ENCODE results near the gene KRT33A. TPM values are rescaled to one million over a fixed set of nuclear protein-coding genes. Genes with fewer than 3 reads are reported as not detected.

Gene KRT33A
- total RNA-seq, 1 experiment from 2014 or later: not detected

DNA sequence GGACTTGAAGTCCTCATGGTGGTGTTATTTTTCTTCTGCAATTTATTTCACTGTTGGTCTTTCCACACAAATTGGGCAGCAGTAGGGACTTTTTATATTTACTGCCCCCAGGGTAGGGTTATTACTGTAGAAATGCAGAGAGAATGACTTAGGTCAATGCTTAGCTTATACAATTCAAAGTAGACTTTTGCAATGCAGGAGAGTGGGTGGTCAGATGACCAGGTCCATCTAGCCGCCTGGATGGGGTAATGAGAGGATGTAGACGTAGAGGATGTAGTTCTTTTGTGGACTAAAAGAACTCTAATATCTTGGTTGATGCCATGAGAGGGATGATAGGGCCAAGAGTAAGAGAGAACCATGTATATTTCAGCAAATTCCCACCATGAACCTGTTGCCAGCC lies 32.4 kb downstream of the KRT33A start:
- H3K27ac ChIP-seq: no peak overlapping the region
- no peak overlapping the region for H3K4me3 ChIP-seq
- H3K27me3 ChIP-seq (replicated peaks): no peaks in the 10 kb centered on the region
- H3K9me3 ChIP-seq (replicated peaks): 0 out of 2 replicates have a peak, but pooled peaks cover 2% of the 10 kb centered on the region
- no peaks in the 10 kb centered on the region for H3K36me3 ChIP-seq
- no peak for DNase-seq (ENCODE audit: low read depth in 1 of 2, low spot score in 2 of 2)
- no peaks in the 10 kb centered on the region for H3K4me1 ChIP-seq (replicated peaks)

DNA sequence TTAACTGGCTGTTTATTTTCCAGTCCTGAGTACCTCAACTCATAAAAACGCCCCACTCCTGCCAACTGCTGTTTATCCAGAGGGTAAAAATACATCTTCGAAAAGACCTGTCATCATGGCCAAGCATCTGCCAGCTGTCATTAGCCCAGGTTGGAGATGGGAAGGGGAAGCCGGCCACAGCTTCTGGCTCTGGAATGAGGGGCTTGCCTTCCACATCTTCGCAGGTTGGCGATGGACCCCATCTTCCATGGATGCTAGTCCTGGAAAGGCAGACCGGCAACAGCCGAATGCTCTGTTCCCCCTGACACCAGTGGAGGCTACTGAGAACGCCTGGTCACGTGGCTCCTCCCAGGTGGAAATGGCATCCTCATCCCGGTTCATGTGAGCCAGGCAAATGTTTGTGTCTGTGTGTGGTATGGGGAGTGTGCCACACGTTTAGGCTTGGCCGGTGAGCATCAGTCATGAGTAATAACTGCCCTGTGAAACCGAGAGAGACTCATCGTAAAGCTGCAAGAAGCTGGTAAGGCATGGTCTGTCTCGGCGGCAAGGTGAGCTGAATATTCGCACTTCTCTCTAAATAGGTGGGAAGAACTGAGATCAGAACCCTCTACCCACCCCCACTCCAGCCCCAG lies 34.7 kb downstream of the KRT33A start:
- H3K27me3 ChIP-seq (replicated peaks): no peaks in the 10 kb centered on the region
- no peak overlapping the region for H3K4me3 ChIP-seq
- no peaks in the 10 kb centered on the region for H3K36me3 ChIP-seq
- no peak for DNase-seq (ENCODE audit: low read depth in 1 of 2, low spot score in 2 of 2)
- H3K27ac ChIP-seq: no peak overlapping the region
- 0 out of 2 replicates have a peak, but pooled peaks cover 2% of the 10 kb centered on the region for H3K9me3 ChIP-seq (replicated peaks)
- no peaks in the 10 kb centered on the region for H3K4me1 ChIP-seq (replicated peaks)

DNA sequence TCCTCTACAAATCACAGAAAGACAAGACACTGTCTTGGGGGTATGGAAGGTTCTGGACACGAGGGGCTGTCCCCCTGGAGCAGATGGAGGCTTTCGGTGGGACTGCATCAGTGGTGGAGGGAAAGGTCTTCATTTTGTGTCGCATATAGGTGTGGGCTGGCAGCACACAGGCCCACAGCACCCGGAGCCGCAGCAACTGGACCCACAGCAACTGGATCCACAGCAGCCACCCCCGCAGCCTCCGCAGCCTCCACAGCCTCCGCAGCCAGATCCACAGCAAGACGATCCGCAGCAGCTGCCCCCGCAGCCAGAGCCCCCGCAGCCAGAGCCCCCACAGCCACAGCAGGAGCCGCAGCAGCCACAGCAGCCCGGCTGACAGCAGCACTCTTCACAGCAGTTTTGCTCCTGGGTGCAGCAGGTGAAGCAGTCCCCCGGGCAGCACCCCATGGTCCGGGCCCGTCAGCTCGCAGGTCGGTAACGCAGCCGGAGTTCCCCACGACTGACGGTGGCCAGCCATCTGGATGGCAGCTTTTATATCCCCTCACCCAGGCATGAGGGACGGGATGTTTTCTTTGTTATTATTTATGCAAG lies 35.3 kb downstream of the KRT33A start, which contains the start of gene KRTAP17-1:
Gene KRTAP17-1 (minus strand): TSS at position 507 of the 591 bp plus-strand sequence. CDS start 60 bp downstream, at position 447.
- Histone ChIP-seq H3K4me1 (replicated peaks) (no peaks in the 10 kb centered on the region), H3K4me3 (no peak within 1 kb of the TSS), H3K36me3 (no peaks in the 10 kb centered on the region), H3K27ac (no peak within 1 kb of the TSS), H3K27me3 (replicated peaks) (no peaks in the 10 kb centered on the region), H3K9me3 (replicated peaks) (0 out of 2 replicates have a peak, but pooled peaks cover 2% of the 10 kb centered on the region)
- DNase-seq (ENCODE audit: low read depth in 1 of 2, low spot score in 2 of 2): no peak

DNA sequence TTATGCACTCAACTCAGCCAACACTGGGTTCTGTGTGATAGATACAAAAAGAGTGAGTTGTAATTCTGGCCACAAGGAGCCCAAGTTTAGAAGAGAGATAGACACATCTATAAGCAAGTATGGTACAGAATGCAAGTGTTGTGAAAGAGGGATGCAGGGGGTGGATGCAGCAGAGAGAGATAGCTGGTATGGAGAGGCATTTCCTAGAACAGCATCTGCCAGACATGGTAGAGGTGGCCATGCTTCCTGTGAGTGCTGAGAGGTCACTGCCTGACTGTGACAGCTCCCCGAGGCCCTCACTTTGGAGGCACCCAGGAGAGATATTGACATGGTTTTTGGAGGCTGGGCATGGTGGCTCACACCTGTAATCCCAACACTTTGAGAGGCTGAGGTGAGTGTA lies 39.5 kb downstream of the KRT33A start:
- no peak overlapping the region for H3K27ac ChIP-seq
- no peaks in the 10 kb centered on the region for H3K9me3 ChIP-seq (replicated peaks)
- no peaks in the 10 kb centered on the region for H3K27me3 ChIP-seq (replicated peaks)
- DNase-seq (ENCODE audit: low read depth in 1 of 2, low spot score in 2 of 2): no peak
- H3K4me1 ChIP-seq (replicated peaks): peaks cover 9% of the 10 kb centered on the region; the same call in 1 of the 2 replicates
- no peaks in the 10 kb centered on the region for H3K36me3 ChIP-seq
- H3K4me3 ChIP-seq: no peak overlapping the region

DNA sequence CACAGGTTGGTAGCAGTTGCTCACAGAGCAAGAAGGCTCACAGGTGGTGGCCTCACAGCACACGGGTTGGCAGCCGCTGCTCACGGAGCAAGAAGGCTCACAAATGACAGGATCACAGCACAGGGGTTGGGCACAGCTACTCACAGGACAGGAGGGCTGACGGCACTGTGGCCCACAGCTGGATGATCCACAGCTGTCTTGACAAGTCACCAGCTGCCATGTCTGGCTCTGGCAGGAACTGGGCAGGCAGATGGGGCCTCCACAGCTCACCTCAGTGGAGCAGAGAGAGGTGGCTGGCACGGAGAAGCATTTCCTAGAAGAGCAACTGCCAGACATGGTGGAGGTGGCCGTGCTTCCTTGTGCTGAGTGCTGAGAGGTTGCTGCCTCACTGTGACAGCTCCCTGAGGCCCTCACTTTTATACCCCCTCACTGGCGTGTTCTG lies 41.7 kb downstream of the KRT33A start, which contains the start of gene KRTAP16-1:
Gene KRTAP16-1 (minus strand): TSS at position 392 of the 442 bp plus-strand sequence. CDS start 56 bp downstream, at position 336.
- Histone ChIP-seq H3K4me1 (replicated peaks) (peaks cover 9% of the 10 kb centered on the region; the same call in 1 of the 2 replicates), H3K9me3 (replicated peaks) (no peaks in the 10 kb centered on the region), H3K36me3 (no peaks in the 10 kb centered on the region), H3K4me3 (no peak within 1 kb of the TSS), H3K27me3 (replicated peaks) (no peaks in the 10 kb centered on the region), H3K27ac (no peak within 1 kb of the TSS)
- DNase-seq (ENCODE audit: low read depth in 1 of 2, low spot score in 2 of 2): no peak

DNA sequence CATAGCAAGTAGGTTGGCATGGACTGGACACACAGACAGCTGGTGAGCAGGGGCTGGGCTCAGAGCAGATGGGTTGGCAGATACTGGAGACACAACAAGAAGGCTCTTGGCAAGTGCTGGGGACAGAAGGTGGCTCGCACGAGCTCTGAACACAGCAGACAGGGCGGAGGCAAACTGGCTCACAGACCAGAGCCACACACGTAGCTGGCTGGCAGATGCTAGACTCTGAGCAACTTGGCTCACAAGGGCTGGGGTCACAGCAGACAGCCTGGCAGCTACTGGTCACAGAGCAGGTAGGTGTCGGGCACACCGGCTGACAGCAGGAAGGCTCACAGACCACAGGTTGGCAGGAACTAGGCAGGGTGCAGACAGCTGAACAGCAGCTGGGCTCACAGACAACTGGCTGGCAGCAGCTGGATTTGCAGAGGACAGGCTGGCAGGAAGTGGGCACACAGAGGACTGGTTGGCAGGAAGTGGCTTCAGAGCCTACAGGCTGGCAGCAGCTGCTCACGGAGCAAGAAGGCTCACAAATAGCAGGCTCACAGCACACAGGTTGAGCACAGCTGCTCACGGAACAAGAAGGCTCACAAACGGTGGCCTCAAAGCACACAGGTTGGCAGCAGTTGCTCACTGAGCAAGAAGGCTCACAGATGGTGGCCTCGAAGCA lies 42.2 kb downstream of the KRT33A start:
- Histone ChIP-seq H3K4me3 (no peak overlapping the region), H3K27ac (no peak overlapping the region)
- no peak for DNase-seq (ENCODE audit: low read depth in 1 of 2, low spot score in 2 of 2)

DNA sequence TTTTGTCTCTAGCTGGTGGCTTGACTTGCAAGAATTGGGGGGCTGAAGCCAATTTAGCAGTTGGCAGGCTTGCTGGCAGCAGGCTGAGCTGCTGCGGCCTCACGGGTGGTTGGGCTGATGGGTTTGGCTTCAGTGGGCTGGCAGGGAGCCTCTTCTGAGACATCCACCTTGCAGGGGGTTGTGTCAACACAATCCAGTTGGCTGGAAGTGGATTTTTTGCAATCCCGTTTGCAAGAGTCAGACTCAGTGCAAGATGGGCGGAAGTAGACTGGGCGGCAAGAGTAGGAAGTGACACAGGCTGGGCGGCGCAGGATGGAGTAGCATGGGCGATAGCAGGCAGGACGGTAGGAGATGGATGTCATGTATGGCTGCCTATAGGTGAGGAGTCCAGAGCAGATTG lies 43.0 kb downstream of the KRT33A start:
- H3K4me3 ChIP-seq: no peak overlapping the region
- no peaks in the 10 kb centered on the region for H3K9me3 ChIP-seq (replicated peaks)
- peaks cover 9% of the 10 kb centered on the region; the same call in 1 of the 2 replicates for H3K4me1 ChIP-seq (replicated peaks)
- no peaks in the 10 kb centered on the region for H3K36me3 ChIP-seq
- no peaks in the 10 kb centered on the region for H3K27me3 ChIP-seq (replicated peaks)
- H3K27ac ChIP-seq: no peak overlapping the region
- no peak for DNase-seq (ENCODE audit: low read depth in 1 of 2, low spot score in 2 of 2)

More for the DNA sequence above, 42.2 kb downstream of the KRT33A start:
- no peaks in the 10 kb centered on the region for H3K9me3 ChIP-seq (replicated peaks)
- peaks cover 9% of the 10 kb centered on the region; the same call in 1 of the 2 replicates for H3K4me1 ChIP-seq (replicated peaks)
- no peaks in the 10 kb centered on the region for H3K27me3 ChIP-seq (replicated peaks)
- H3K36me3 ChIP-seq: no peaks in the 10 kb centered on the region

DNA sequence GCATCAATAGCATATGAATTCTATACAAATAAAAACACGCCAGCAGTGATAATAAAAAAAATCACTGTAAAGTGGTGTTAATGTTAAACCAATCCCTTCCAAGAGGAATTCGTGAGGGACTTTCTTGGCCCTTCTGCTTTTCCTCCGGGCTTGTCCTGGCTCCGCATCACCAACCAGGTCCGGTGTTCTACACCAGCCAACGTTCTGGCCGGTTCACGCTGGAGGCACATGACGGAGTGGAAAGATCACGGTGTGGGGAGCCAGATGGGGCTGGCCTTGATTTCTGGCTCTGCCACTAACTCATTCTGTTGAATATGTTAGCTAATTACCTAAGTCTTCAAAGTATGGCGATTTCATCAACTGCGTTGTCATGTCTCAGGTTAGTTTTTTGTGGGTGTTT lies 46.5 kb downstream of the KRT33A start:
- no peak for DNase-seq (ENCODE audit: low read depth in 1 of 2, low spot score in 2 of 2)
- no peak overlapping the region for H3K4me3 ChIP-seq
- H3K36me3 ChIP-seq: no peaks in the 10 kb centered on the region
- H3K9me3 ChIP-seq (replicated peaks): no peaks in the 10 kb centered on the region
- peaks cover 9% of the 10 kb centered on the region; the same call in 1 of the 2 replicates for H3K4me1 ChIP-seq (replicated peaks)
- H3K27me3 ChIP-seq (replicated peaks): no peaks in the 10 kb centered on the region
- no peak overlapping the region for H3K27ac ChIP-seq

DNA sequence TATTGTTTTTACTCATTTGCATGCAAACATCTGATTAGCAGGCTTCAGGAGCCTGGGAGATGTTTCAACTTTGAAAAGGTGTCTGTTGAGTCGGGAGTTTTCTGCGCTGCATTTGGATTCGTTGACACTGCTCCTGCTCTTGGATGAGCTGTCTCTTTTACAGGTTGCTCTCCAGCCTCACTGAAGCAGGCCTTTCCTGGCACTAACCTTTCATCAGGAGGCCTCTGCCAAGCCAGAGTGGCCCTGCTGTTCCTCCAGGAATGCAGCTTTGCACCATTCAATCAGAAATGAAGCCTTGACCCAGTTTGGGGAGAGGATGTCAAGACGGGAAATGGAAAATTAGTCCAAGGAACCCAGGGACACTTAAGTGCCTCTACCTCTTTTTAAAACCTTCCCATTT lies 47.6 kb downstream of the KRT33A start:
- DNase-seq (ENCODE audit: low read depth in 1 of 2, low spot score in 2 of 2): no peak
- no peaks in the 10 kb centered on the region for H3K27me3 ChIP-seq (replicated peaks)

DNA sequence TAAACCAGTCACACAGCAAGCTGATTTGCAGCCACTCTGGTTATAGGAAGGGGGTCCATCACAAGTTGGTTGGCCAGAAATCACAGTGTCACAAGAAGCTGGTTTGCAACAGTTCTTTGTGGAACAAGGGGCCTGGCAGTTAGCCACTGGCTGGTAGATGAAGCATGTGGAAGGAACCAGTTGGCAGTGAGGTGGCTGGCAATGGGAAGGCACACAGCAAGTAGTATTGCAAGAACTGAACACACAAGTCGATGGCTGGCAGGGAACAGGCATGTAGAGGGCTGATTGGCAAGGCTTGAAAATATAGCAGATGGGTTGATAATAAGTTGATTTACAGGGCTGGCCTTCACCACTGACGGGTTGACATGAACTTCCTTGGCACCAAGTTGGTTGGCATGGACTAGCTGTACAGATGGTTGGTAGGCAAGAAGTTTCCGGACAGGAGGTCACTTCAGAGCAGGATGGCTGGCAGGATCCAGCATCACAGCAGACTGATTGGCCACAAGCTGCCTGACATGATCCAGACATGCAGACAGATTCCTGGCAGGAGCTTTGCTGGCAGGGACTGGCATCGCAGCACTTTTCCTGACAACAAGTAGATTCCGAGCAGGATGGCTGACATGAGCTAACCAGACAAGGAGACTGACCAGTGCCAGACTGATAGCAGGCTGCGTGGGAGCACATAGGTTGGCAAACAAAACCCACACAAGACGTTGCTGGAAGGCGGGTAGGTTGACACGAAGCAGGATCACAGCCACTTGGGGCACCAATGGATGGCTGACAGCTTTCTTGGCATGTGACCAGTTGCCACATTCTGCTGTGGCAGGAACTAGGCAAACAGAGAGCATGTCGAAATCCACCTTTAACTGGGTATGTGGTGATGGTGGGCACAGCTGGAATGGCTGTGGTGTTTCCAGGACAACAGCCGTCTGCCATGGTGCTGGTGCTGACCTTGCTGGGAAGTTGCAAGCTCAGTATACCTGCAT lies 48.4 kb downstream of the KRT33A start, which contains the start of gene KRTAP29-1:
Gene KRTAP29-1 (minus strand): TSS at position 936 of the 986 bp plus-strand sequence. CDS start 0 bp downstream, at position 936.
- Histone ChIP-seq H3K27me3 (replicated peaks) (no peaks in the 10 kb centered on the region), H3K27ac (no peak within 1 kb of the TSS), H3K9me3 (replicated peaks) (no peaks in the 10 kb centered on the region), H3K4me1 (replicated peaks) (0 out of 2 replicates have a peak, but pooled peaks cover 3% of the 10 kb centered on the region), H3K36me3 (no peaks in the 10 kb centered on the region), H3K4me3 (no peak within 1 kb of the TSS)
- DNase-seq (ENCODE audit: low read depth in 1 of 2, low spot score in 2 of 2): no peak

More for the DNA sequence above, 47.6 kb downstream of the KRT33A start:
- Histone ChIP-seq H3K4me1 (replicated peaks) (0 out of 2 replicates have a peak, but pooled peaks cover 3% of the 10 kb centered on the region), H3K27ac (no peak overlapping the region), H3K36me3 (no peaks in the 10 kb centered on the region), H3K9me3 (replicated peaks) (no peaks in the 10 kb centered on the region), H3K4me3 (no peak overlapping the region)

DNA sequence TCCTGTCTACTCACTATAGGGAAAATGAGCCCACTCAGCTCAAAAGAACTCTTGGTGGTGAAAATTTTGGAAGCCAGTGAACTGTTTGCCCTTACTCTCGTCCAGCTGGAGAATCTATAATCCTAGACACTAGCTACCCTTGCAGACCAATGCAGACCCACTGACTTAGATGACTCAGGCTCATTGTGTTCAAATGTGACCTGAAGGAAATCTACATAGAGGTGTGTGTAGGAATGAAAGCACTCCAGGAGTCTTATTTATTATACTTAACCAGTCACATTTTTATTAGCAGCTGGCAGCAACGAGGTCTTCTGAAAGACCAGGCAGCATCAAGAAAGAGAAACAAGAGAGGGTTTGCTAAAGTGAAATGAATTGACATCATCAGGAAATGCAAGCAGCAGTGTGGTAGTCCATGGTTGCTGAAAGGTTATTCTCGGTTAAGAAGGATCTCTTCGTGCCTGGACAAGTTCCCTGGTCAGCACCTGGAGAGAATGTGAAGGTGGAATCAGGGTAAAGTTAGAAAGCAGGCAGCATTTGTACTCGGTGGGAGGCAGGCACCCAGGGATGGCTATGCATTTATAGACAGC lies 49.3 kb downstream of the KRT33A start:
- no peak for DNase-seq (ENCODE audit: low read depth in 1 of 2, low spot score in 2 of 2)
- Histone ChIP-seq H3K27me3 (replicated peaks) (no peaks in the 10 kb centered on the region), H3K9me3 (replicated peaks) (no peaks in the 10 kb centered on the region), H3K4me1 (replicated peaks) (no peaks in the 10 kb centered on the region), H3K4me3 (no peak overlapping the region), H3K36me3 (no peaks in the 10 kb centered on the region), H3K27ac (no peak overlapping the region)

DNA sequence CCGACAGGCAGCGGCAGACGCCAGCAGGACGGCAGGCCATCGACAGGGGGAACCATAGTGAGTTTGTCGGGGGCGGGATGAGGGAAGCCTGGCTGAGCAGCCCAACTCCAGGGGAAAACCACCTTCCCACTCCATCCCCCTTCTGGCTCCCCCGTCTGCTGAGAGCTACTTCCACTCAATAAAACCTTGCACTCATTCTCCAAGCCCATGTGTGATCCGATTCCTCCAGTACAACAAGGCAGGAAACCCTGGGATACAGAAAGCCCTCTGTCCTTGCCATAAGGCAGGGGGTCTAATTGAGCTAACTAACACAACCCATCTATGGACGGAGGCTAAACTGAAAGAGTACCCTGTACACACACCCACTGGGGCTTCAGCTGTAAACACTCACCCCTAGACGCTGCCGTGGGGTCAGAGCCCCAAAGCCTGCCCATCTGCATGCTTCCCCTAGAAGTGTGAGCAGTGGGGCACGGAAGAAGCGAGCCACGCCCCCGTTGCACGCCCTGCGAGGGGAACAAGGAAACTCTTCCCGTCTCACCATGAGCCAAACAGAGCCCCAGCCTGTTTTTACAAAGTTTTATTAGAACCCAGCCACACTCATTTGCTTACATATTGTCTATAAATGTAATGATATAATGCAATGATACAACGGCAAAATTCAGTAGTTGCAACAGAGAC lies 52.0 kb downstream of the KRT33A start:
- no peaks in the 10 kb centered on the region for H3K27me3 ChIP-seq (replicated peaks)

More for the DNA sequence above, 52.0 kb downstream of the KRT33A start:
- no peak for DNase-seq (ENCODE audit: low read depth in 1 of 2, low spot score in 2 of 2)
- H3K36me3 ChIP-seq: no peaks in the 10 kb centered on the region
- H3K9me3 ChIP-seq (replicated peaks): no peaks in the 10 kb centered on the region
- no peak overlapping the region for H3K27ac ChIP-seq
- no peak overlapping the region for H3K4me3 ChIP-seq
- no peaks in the 10 kb centered on the region for H3K4me1 ChIP-seq (replicated peaks)

Data from SJSA1 (cell line).